ENCODE measurements around the gene DDAH1.
A peak's percentile ranks its signal among the peaks of the same experiment; 100 is the strongest.

Gene DDAH1

GRCh38 chr1:85437139-85437538, 27.8 kb downstream of the DDAH1 start:
- no peak for DNase-seq

GRCh38 chr1:85433096-85433495, 31.9 kb downstream of the DDAH1 start:
- no peak for DNase-seq

- peak; percentile 7 for DNase-seq
Observed at GRCh38 chr1:85428471-85429089, 36.4 kb downstream of the DDAH1 start.

DNA sequence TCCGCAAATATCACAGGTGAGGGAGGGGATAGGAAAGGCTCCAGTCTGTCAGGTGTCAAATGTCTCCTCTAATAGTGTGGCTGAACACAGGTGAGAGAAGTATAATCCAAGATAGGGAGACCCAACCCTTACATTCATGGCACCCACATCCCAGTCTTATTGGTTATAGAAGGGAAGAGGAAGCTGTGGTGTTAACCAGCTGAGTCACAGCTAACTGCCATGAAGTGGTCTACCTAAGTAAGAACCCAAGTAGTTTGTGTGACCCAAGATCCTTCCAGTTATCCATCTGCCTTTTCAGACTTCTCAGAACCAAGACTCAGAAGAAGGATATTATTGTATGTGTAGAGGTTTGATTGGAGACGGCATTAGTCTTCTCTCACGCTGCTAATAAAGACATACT, 37.1 kb downstream of the DDAH1 start:
- peak; percentile 24 for DNase-seq

- DNase-seq, result no peak
Observed at GRCh38 chr1:85427331-85427730, 37.6 kb downstream of the DDAH1 start.

GRCh38 chr1:85421179-85421578, 43.8 kb downstream of the DDAH1 start:
- no peak for DNase-seq

DNA sequence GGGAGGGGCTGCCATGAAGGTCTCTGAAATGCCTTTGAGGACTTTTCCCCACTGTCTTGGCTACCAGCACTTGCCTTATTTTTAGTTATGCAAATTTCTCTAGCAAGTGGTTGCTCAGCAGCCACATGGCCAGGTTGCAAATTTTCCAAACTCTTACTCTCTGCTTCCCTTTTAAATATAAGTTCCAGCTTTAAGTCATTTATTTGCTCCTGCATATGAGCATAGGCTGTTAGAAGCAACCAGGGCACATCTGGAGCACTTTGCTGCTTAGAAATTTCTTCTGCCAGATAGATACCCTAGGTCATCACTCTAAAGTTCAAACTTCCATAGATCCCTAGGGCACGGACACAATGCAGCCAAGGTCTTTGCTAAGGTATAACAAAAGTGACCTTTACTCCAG, 44.8 kb downstream of the DDAH1 start:
- DNase-seq, result no peak

GRCh38 chr1:85417876-85418275, 47.1 kb downstream of the DDAH1 start:
- peak; percentile 68 for DNase-seq

DNA sequence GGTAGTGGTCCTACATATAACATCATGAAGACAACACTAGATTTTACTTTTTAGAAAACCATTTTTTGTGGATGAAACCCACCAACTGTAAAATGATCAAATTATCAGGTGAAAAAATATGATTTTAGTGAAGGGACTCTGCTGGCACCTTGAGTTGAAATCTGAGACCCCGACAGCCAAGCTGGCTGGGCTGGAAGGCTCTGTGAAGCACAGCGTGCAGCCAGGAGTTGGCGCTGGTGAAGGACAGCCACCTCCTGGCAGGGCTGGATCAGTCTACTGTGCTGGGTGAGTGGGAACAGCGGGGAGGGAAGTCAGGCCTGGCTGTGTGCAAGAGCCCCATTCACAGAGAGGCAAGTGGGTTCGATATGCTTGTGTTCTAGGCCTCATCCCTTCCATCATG, 47.9 kb downstream of the DDAH1 start:
- no peak for DNase-seq

DNA sequence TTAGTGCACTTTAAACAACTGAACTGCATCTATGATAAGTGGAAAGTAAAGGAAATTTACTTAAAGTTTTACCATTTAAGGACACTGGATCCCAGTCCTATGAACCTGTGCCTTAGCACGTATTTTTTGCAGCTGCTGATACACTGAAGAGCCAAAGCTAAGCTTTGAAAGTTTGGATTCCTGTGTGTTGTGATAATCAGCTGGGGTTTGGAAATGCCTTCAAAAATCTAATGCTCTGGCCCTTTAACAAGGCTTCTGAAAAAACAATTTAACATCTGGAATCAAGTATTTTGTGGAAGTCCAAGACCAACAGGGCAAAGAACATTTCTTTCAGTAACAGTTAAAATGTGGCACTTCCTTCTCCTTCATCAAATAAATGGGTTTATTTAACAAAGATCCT, 51.8 kb downstream of the DDAH1 start:
- DNase-seq, result no peak

DNA sequence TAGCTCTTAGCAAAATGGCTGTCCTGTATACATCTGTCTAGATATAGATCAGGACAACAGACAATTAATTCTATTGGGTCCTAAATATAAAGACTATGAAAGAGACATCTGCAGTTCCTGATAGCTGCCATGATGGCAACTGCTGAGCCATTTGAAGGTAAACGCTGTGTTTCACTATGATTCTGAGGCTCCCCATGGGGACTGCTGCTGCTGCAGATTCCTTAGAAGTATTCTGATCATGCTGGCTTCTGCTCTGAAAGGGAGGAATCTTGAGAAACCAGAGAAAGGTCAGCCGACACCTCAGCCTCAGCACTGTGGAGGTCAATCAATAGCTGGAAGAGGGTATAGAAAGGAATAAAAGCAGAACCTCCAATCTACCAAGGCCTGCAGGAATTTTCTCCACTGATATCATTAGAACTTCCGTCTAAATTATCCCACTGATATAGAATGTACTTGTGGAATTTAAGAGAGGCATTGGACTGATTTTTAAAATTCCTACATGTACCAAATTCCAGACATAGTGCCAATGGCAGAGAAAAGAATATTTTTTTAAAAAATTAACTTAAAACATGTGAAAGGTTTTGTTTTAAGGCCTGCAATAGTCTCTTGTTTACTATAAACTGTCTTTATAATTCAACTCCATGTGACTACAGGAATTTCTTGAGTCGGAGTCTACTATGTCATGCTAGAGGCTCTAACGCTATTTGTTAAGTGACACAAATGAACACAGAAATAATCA, 53.2 kb downstream of the DDAH1 start:
- no peak for DNase-seq

GRCh38 chr1:85409516-85409915, 55.4 kb downstream of the DDAH1 start:
- DNase-seq, result no peak

DNA sequence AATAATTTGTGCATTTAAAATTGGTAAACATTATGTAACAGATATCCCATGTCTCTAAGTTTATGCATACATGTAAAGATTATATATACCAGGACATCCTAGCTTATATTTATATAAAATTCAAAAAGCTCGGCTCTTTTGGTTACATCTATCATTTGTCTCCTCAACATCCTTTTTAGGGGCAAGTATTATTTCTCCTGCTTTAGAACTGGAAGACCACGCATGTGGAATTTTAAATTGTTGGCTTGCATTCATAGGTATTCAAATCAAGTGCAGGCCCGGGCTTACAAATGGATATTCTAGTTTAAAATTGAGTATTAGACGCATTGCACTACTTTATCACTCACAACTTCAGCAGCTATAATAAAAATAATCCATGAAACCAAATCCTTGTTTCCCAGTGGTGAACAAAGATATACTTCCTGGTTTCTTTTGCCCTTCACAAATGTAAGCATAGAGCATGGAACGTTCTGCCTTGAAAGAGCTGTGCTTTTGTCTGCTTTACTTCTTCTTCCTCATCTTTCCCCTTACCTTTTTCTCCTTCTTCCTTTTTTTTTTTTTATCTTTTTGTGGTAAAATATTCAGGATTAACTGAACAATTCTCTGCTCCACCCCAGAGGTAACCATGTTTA, 57.1 kb downstream of the DDAH1 start:
- no peak for DNase-seq

- no peak for DNase-seq
Observed at GRCh38 chr1:85406887-85407533, 57.9 kb downstream of the DDAH1 start.

GRCh38 chr1:85406081-85406480, 58.9 kb downstream of the DDAH1 start:
- no peak for DNase-seq

DNA sequence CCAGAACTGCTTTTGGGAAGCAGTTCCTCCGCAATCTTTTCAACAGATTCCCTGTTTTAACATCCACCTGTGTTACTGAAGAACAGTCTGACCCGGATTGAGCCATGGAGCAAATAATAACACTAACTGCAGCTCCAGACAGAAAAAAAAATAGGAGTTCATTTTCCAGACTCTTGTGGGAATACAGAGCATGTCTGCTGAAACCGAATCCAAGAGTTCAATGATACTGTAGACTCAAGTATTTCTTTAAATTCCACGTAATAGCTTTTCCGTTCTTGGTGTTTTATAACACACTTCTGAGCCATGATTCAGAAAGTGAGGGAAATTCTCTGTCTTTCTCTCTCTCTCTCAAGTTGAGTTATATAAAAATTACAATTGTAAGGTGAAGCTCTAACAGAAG, 60.6 kb downstream of the DDAH1 start:
- no peak for DNase-seq

- no peak for DNase-seq
Observed at GRCh38 chr1:85398391-85399064, 66.4 kb downstream of the DDAH1 start.

GRCh38 chr1:85397490-85398032, 67.4 kb downstream of the DDAH1 start:
- no peak for DNase-seq

- DNase-seq, result no peak
Observed at GRCh38 chr1:85396194-85396593, 68.8 kb downstream of the DDAH1 start.

GRCh38 chr1:85394130-85394529, 70.8 kb downstream of the DDAH1 start:
- DNase-seq, result no peak

- DNase-seq, result no peak
Observed at GRCh38 chr1:85393490-85393889, 71.5 kb downstream of the DDAH1 start.

DNA sequence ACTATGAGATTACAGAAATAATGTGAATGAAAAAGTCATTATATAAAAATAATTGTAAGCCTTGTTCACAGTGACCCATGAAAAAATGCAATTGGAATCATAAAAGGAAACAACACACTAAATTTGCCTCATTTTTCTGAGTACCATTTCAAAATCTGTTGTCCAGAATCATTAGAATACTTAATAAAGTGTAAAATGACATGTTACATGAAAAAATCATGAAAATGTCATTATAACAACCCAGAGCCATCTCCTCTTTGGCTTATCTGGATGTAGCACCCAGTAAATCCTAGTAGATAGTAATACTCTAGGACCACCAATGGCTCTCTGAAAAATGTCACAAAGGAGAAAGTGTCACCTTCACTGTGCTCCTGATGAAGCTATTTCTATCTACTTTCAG, 76.5 kb downstream of the DDAH1 start:
- no peak for DNase-seq

DNA sequence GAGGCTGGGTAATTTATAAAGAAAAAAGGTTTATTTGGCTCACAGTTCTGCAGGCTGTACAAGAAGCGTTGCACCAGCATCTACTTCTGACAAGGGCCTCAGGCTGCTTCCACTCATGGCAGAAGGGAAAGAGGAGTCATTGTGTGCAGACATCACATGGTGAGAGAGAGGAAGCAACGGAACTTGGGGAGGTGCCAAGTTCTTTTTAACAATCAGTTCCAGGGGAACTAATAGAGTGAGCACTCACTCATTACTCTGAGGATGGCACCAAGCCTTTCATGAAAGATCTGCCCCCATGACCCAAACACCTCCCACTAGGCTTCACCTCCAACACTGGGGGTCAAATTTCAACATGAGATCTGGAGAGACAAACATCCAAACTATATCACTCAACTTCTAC, 77.2 kb downstream of the DDAH1 start:
- peak; percentile 4 for DNase-seq

Measured in OCI-M1 (cell line).